ENCODE results near the gene CFAP20. TPM values are rescaled to one million over a fixed set of nuclear protein-coding genes. Genes with fewer than 3 reads are reported as not detected.

The CFAP20 gene
- total RNA-seq, 1 experiment from 2014 or later = 59.7 TPM

DNA sequence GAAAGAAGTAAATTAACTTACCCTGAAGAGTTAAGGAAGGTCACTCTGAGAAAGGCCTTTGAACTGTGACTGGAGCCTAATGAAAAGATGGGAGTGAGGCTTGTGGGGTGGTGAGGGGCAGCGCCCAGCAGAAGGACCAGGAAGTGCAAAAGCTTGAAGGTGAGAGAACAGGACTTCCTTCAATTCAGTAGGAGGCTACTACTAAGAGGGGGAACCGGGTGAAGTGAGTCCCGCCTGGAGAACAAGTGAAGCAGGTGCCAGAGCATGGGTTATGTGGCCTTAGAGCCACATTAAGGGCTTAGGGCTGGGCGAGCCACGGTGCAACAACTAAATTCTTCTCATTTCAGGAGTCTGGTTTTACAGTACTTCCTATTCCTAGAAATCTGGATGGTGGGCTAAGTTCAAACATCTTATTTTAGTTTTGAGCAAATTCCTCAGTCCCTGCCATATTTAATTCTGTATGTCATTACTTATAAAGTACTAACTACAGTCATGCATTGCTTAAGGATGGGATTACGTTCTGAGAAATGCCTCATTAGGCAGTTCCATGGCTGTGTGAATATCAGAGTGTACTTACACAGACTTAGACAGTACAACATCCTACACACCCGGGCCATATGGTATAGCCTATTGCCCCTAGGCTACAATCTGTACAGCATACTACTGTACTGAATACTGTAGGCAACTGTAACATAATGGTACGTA is 5.1 kb downstream of the CFAP20 start:
- Histone ChIP-seq H4K20me1 (ENCODE audit: insufficient read depth) (peaks cover 29% of the 10 kb centered on the region; the same call in 1 of the 2 replicates), H3K4me2 (ENCODE audit: low read length) (no peak overlapping the region), H3K4me3 (replicated peaks in 1 of 2; ENCODE audit: low read depth in 1 of 2, low read length in 2 of 2) (no peak overlapping the region), H3K9me3 (ENCODE audit: control insufficient read depth in 1 of 2, insufficient read depth in 1 of 2, low read depth in 1 of 2, low read length in 2 of 2) (no peaks in the 10 kb centered on the region), H2AFZ (ENCODE audit: low read depth, low read length, poor library complexity, severe bottlenecking) (no peak overlapping the region), H3K27ac (ENCODE audit: low read depth, low read length) (no peak overlapping the region), H3K9me2 (ENCODE audit: insufficient read depth) (no peaks in the 10 kb centered on the region), H3K79me2 (ENCODE audit: insufficient read depth, low read length) (peaks cover 96% of the 10 kb centered on the region), H3K9ac (ENCODE audit: low read length) (no peak overlapping the region), H3K27me3 (ENCODE audit: insufficient read depth, low read length) (no peaks in the 10 kb centered on the region), H3K36me3 (ENCODE audit: control insufficient read depth in 1 of 2, insufficient read depth in 2 of 2, low read length in 2 of 2) (no peaks in the 10 kb centered on the region), H3K4me1 (ENCODE audit: control insufficient read depth in 1 of 2, insufficient read depth in 2 of 2, low read length in 2 of 2) (peaks cover 10 to 28% of the 10 kb centered on the region in 2 experiments; a peak in 3 of 4 replicates)
- CTCF ChIA-PET = interaction anchor here (0.6 to 1.5 kb wide), 2 partner anchors 8 to 27 kb away, joined by 3 to 4 read pairs; no protein-coding TSS in a partner anchor
- TF ChIP-seq TCF7L2 (IDR thresholded peaks at IDR 0.05; ENCODE audit: borderline replicate concordance, extremely low read depth, insufficient read depth, insufficient read length) = no peak
- TF ChIP-seq FOSL1 (IDR thresholded peaks at IDR 0.05; ENCODE audit: low read depth) = no peak
- no peak for TF ChIP-seq POLR2A (IDR thresholded peaks at IDR 0.05; ENCODE audit: borderline replicate concordance, extremely low read depth, insufficient read depth, insufficient read length)
- TF ChIP-seq EGR1 (IDR thresholded peaks at IDR 0.05; ENCODE audit: low read depth) = no peak
- TF ChIP-seq, protein P1, sequence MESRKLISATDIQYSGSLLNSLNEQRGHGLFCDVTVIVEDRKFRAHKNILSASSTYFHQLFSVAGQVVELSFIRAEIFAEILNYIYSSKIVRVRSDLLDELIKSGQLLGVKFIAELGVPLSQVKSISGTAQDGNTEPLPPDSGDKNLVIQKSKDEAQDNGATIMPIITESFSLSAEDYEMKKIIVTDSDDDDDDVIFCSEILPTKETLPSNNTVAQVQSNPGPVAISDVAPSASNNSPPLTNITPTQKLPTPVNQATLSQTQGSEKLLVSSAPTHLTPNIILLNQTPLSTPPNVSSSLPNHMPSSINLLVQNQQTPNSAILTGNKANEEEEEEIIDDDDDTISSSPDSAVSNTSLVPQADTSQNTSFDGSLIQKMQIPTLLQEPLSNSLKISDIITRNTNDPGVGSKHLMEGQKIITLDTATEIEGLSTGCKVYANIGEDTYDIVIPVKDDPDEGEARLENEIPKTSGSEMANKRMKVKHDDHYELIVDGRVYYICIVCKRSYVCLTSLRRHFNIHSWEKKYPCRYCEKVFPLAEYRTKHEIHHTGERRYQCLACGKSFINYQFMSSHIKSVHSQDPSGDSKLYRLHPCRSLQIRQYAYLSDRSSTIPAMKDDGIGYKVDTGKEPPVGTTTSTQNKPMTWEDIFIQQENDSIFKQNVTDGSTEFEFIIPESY (IDR thresholded peaks at IDR 0.05; ENCODE audit: extremely low read depth, insufficient replicate concordance, low read length) = no peak
- TF ChIP-seq YY1 (IDR thresholded peaks at IDR 0.05; ENCODE audit: extremely low read depth, insufficient replicate concordance, low read depth, low read length) = no peak
- RAD21 ChIA-PET (ENCODE audit: low non-redundant PET in 1 of 2, low total read pairs in 2 of 2, uncharacterized antibody in 2 of 2, unreplicated experiment in 2 of 2) = no interaction called here
- ATAC-seq = no peak
- no peak for DNase-seq (ENCODE audit: low read depth, low spot score)
- POLR2A ChIA-PET = no interaction called here
- BruUV-seq (replicated peaks) = no TSS peak
- intact Hi-C loops (cut with micrococcal nuclease) = no loop called here

Measured in HCT116 (cell line).